HepG2 (cell line): ENCODE results near the gene TRAPPC3. TPM values are rescaled to one million over a fixed set of nuclear protein-coding genes. Genes with fewer than 3 reads are reported as not detected.

Experiments
- ATF1 ChIP-seq: IDR thresholded peaks from 2 replicates; pipeline ENCODE4 v1.6.1; 2016; ENCODE audit warnings: mild to moderate bottlenecking, control low read depth
- FOXO4 ChIP-seq: sonication (generic); formaldehyde crosslinking; conservative IDR thresholded peaks from 2 replicates; pipeline ENCODE4 v1.8.1; 2023; ENCODE audit warnings: missing genetic modification reagents
- GMEB1 ChIP-seq: sonication (generic); formaldehyde crosslinking; IDR thresholded peaks from 2 replicates; pipeline ENCODE4 v1.5.1; 2020; ENCODE audit warnings: missing genetic modification reagents, mild to moderate bottlenecking, borderline replicate concordance
- HOXA5 ChIP-seq: sonication (generic); formaldehyde crosslinking; IDR thresholded peaks from 2 replicates; pipeline ENCODE4 v1.4.0; 2020; ENCODE audit warnings: missing genetic modification reagents
- ISL2 ChIP-seq: sonication (generic); formaldehyde crosslinking; IDR thresholded peaks from 2 replicates; pipeline ENCODE4 v1.5.0; 2020; ENCODE audit warnings: missing genetic modification reagents
- MAFK ChIP-seq, 2 experiments: IDR thresholded peaks in 1 of 2; conservative IDR thresholded peaks in 1 of 2; 2 replicates each; pipeline ENCODE4 v1.6.1; 2011; ENCODE audit warnings: improper control_type of control experiment in 2 of 2, low read length in 2 of 2
- MTF1 ChIP-seq: sonication (generic); formaldehyde crosslinking; IDR thresholded peaks from 2 replicates; pipeline ENCODE4 v1.5.0; 2020; ENCODE audit warnings: missing genetic modification reagents
- SPEN ChIP-seq: sonication (generic); formaldehyde crosslinking; IDR thresholded peaks from 2 replicates; pipeline ENCODE4 v1.5.1; 2020; ENCODE audit warnings: low read depth, mild to moderate bottlenecking, missing genetic modification reagents
- SRY ChIP-seq: sonication (generic); formaldehyde crosslinking; IDR thresholded peaks from 2 replicates; pipeline ENCODE4 v1.8.0; 2022; ENCODE audit warnings: mild to moderate bottlenecking, missing genetic modification reagents
- SSRP1 ChIP-seq: IDR thresholded peaks from 2 replicates; pipeline ENCODE4 v1.6.1; 2016; ENCODE audit warnings: control low read depth
- TMF1 ChIP-seq: sonication (generic); formaldehyde crosslinking; IDR thresholded peaks from 2 replicates; pipeline ENCODE4 v1.8.1; 2022; ENCODE audit warnings: low read depth, missing genetic modification reagents
- ZBTB20 ChIP-seq: sonication (generic); formaldehyde crosslinking; IDR thresholded peaks from 2 replicates; pipeline ENCODE4 v1.8.1; 2023; ENCODE audit warnings: missing genetic modification reagents, low read depth, mild to moderate bottlenecking, borderline replicate concordance
- ZKSCAN5 ChIP-seq: sonication (generic); formaldehyde crosslinking; IDR thresholded peaks from 2 replicates; pipeline ENCODE4 v1.5.1; 2020; ENCODE audit warnings: mild to moderate bottlenecking, missing genetic modification reagents
- ZNF34 ChIP-seq: sonication (generic); formaldehyde crosslinking; IDR thresholded peaks from 2 replicates; pipeline ENCODE4 v1.4.0; 2020; ENCODE audit warnings: mild to moderate bottlenecking, missing genetic modification reagents, borderline replicate concordance
- ZNF44 ChIP-seq: sonication (generic); formaldehyde crosslinking; IDR thresholded peaks from 2 replicates; pipeline ENCODE4 v1.5.1; 2020; ENCODE audit warnings: mild to moderate bottlenecking, missing genetic modification reagents
- ZNF446 ChIP-seq: sonication (generic); formaldehyde crosslinking; IDR thresholded peaks from 2 replicates; pipeline ENCODE4 v1.5.0; 2020; ENCODE audit warnings: mild to moderate bottlenecking, missing genetic modification reagents
- ZNF513 ChIP-seq: sonication (generic); formaldehyde crosslinking; conservative IDR thresholded peaks from 2 replicates; pipeline ENCODE4 v1.5.0; 2020; ENCODE audit warnings: missing genetic modification reagents
- ZNF597 ChIP-seq: sonication (generic); formaldehyde crosslinking; IDR thresholded peaks from 2 replicates; pipeline ENCODE4 v1.5.0; 2020; ENCODE audit warnings: missing genetic modification reagents
- ZNF598 ChIP-seq: sonication (generic); formaldehyde crosslinking; IDR thresholded peaks from 2 replicates; pipeline ENCODE4 v1.5.1; 2020; ENCODE audit warnings: mild to moderate bottlenecking, missing genetic modification reagents, borderline replicate concordance
- ZNF737 ChIP-seq: sonication (generic); formaldehyde crosslinking; IDR thresholded peaks from 2 replicates; pipeline ENCODE4 v1.5.0; 2020; ENCODE audit warnings: missing genetic modification reagents, mild to moderate bottlenecking, borderline replicate concordance
- ZNF768 ChIP-seq: sonication (generic); formaldehyde crosslinking; IDR thresholded peaks from 2 replicates; pipeline ENCODE4 v1.4.0; 2020; ENCODE audit warnings: missing genetic modification reagents
- polyA plus RNA-seq, 8 experiments: library from polyadenylated mRNA; depleted of rRNA in 3 of 8; stranded (reverse) in 7 of 8; unstranded in 1 of 8; fragments of >200 nt; fragmentation: Illumina TruSeq in 4 of 8; extraction: Trizol in 4 of 8; gene quantifications; 2 replicates each; pipeline versions ENCODE4 v1.2.1 to v1.2.3, GENCODE V29; 2011 to 2016; ENCODE audit warnings: low read depth in 4 of 8, missing spikeins in 1 of 8, mixed read lengths in 1 of 8; ENCODE audit not compliant: insufficient read depth in 1 of 8
- total RNA-seq, 5 experiments: library from RNA; depleted of rRNA; stranded (reverse); fragments of >200 nt; fragmentation: Illumina TruSeq; extraction: Trizol; gene quantifications; 2 replicates each; pipeline ENCODE4 v1.2.3, GENCODE V29; 2016; ENCODE audit warnings: low read depth in 1 of 5
- TF ChIP-seq, protein P1 (sequence below): fragments of 450-650 bp; IDR thresholded peaks from 2 replicates; pipeline ENCODE4 v1.6.1; 2017
- TF ChIP-seq, protein P2 (sequence below): IDR thresholded peaks from 2 replicates; pipeline ENCODE4 v1.6.1; 2012; ENCODE audit warnings: inconsistent platforms

TRAPPC3 gene
- total and polyA plus RNA-seq, 2 of the 13 experiments (the other 11 are each of a cell fraction or from before 2014, with no cell fraction given), result 53.7 to 62.4 TPM

- peak; percentile 99; the same call in 1 of the 2 replicates for TF ChIP-seq SPEN (CRISPR knock-in tag)
- TF ChIP-seq ZNF44, result no peak
- TF ChIP-seq ZNF597 (CRISPR knock-in tag), result no peak
- TF ChIP-seq SRY (CRISPR knock-in tag), result peak; percentile 88
- peak; percentile 74; the same call in 1 of the 2 replicates for TF ChIP-seq ISL2 (CRISPR knock-in tag)
- TF ChIP-seq HOXA5 (CRISPR knock-in tag), result peak; percentile 72; the same call in 1 of the 2 replicates
- peak; percentile 91 for TF ChIP-seq GMEB1 (CRISPR knock-in tag)
- peak; percentile 96 for TF ChIP-seq ZNF446 (CRISPR knock-in tag)
- TF ChIP-seq ZNF34 (CRISPR knock-in tag), result no peak
- TF ChIP-seq ZKSCAN5, result no peak
- no peak for TF ChIP-seq ATF1 (CRISPR knock-in tag)
- peak; percentile 87; the same call in 1 of the 2 replicates for TF ChIP-seq TMF1 (CRISPR knock-in tag)
- TF ChIP-seq, protein P1, sequence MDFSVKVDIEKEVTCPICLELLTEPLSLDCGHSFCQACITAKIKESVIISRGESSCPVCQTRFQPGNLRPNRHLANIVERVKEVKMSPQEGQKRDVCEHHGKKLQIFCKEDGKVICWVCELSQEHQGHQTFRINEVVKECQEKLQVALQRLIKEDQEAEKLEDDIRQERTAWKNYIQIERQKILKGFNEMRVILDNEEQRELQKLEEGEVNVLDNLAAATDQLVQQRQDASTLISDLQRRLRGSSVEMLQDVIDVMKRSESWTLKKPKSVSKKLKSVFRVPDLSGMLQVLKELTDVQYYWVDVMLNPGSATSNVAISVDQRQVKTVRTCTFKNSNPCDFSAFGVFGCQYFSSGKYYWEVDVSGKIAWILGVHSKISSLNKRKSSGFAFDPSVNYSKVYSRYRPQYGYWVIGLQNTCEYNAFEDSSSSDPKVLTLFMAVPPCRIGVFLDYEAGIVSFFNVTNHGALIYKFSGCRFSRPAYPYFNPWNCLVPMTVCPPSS, result no peak
- TF ChIP-seq MAFK (conservative IDR thresholded peaks at IDR 0.05 in 1 of 2, IDR thresholded peaks at IDR 0.05 in 1 of 2; ENCODE audit: low read length in 2 of 2), result no peak
- TF ChIP-seq ZBTB20 (CRISPR knock-in tag), result no peak; the same call in 1 of the 2 replicates
- 0 out of 2 replicates have a peak, but pooled peaks have one; percentile 9 for TF ChIP-seq SSRP1 (CRISPR knock-in tag)
- TF ChIP-seq ZNF598 (CRISPR knock-in tag), result no peak; the same call in 1 of the 2 replicates
- TF ChIP-seq ZNF768 (CRISPR knock-in tag), result peak; percentile 74; the same call in 1 of the 2 replicates
- peak; percentile 80 for TF ChIP-seq MTF1 (CRISPR knock-in tag)
- peak; percentile 40; the same call in 1 of the 2 replicates for TF ChIP-seq ZNF513
- no peak for TF ChIP-seq FOXO4
- TF ChIP-seq, protein P2, sequence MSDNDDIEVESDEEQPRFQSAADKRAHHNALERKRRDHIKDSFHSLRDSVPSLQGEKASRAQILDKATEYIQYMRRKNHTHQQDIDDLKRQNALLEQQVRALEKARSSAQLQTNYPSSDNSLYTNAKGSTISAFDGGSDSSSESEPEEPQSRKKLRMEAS, result peak; percentile 91
- TF ChIP-seq ZNF737 (CRISPR knock-in tag), result no peak
These were observed 60.5 kb downstream of the TRAPPC3 start, which contains the start of gene ADPRS (continued) for GRCh38 chr1:36088577-36089392.
